Left kidney (tissue), 8 donors: ENCODE measurements around the gene ZNF230. TPM values are rescaled to one million over a fixed set of nuclear protein-coding genes. Genes with fewer than 3 reads are reported as not detected.
A peak's percentile ranks its signal among the peaks of the same experiment; 100 is the strongest.

Experiments
- DNase-seq: peaks from one replicate; pipeline ENCODE4 v3.0.0-alpha.2; 2013
- long read RNA-seq, 8 donors: transcript quantifications; one replicate each; lab custom pipeline, GENCODE V29; 2026
- polyA plus RNA-seq: library from polyadenylated mRNA; unstranded; fragments of 120-200 nt; gene quantifications from one replicate; pipeline ENCODE4 v1.2.1, GENCODE V29; 2013; ENCODE audit not compliant: insufficient read length

The ZNF230 gene
- 9.8 TPM for polyA plus RNA-seq
- long read RNA-seq, donor 1, full-length matches to known transcripts, result 5 of 5 reads
- long read RNA-seq, donor 1, partial matches to known transcripts, result 0 of 5 reads
- long read RNA-seq, donor 1, other reads (novel, unspliced or antisense), result 0 of 5 reads
- long read RNA-seq, donor 2, full-length matches to known transcripts, result 2 of 2 reads
- long read RNA-seq, donor 2, partial matches to known transcripts, result 0 of 2 reads
- long read RNA-seq, donor 2, other reads (novel, unspliced or antisense), result 0 of 2 reads
- long read RNA-seq, donor 3, full-length matches to known transcripts, result 3 of 3 reads
- long read RNA-seq, donor 3, partial matches to known transcripts, result 0 of 3 reads
- long read RNA-seq, donor 3, other reads (novel, unspliced or antisense), result 0 of 3 reads
- long read RNA-seq, donor 4, full-length matches to known transcripts, result 1 of 1 reads
- long read RNA-seq, donor 4, partial matches to known transcripts, result 0 of 1 reads
- long read RNA-seq, donor 4, other reads (novel, unspliced or antisense), result 0 of 1 reads
- long read RNA-seq, donor 5, full-length matches to known transcripts, result 2 of 2 reads
- long read RNA-seq, donor 5, partial matches to known transcripts, result 0 of 2 reads
- long read RNA-seq, donor 5, other reads (novel, unspliced or antisense), result 0 of 2 reads
- long read RNA-seq, donor 6, full-length matches to known transcripts, result 3 of 3 reads
- long read RNA-seq, donor 6, partial matches to known transcripts, result 0 of 3 reads
- long read RNA-seq, donor 6, other reads (novel, unspliced or antisense), result 0 of 3 reads
- long read RNA-seq, donor 7, full-length matches to known transcripts, result 4 of 4 reads
- long read RNA-seq, donor 7, partial matches to known transcripts, result 0 of 4 reads
- long read RNA-seq, donor 7, other reads (novel, unspliced or antisense), result 0 of 4 reads
- long read RNA-seq, donor 8, full-length matches to known transcripts, result 2 of 2 reads
- long read RNA-seq, donor 8, partial matches to known transcripts, result 0 of 2 reads
- long read RNA-seq, donor 8, other reads (novel, unspliced or antisense), result 0 of 2 reads

DNA sequence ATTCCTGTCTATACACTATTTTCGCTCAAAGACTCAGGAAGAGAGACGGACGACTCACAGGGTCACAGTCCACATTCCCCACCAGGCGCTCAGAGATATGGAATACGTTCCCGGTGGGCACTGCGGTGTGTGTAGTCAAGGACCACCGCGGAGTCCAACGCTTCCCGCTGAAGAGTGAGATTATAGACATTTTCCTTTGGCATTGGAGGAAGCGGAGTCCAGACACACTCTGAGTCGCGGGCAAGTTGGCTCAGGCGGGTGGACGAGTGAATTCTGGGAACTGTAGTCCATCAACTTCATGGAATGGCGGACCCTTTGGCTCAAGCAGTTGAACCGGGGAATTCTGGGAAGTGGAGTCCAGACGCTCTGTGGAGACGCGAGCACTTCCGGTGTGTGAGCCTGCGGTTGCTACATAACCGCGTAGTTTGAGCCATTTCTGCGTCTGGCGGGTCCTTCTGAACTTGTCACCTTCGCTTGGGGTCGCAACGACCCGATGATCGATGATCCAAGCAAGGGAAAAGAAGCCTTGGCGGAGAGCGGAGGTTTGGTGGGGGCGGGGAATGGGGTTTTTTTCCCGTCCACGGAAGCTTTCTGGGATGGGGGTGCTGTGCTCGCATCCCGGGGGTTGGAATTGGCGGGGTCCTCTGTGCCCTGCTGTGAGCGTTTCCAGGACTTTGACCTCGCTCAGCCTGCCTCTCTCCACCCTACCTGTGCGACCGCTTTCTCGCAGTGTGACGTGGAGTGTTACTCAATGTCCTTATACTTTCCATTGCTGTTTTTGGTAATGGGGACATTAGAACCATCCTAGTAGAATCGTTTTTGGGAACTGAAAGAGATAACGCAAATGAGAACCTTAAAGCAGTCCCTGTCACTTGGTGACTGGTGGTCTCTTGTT is at the start of gene ZNF230:
Gene ZNF230, plus strand, starts transcription at position 392 of the 895 bp plus-strand sequence. CDS start 4,122 bp downstream, outside the sequence.
- peak; percentile 96 for DNase-seq

DNA sequence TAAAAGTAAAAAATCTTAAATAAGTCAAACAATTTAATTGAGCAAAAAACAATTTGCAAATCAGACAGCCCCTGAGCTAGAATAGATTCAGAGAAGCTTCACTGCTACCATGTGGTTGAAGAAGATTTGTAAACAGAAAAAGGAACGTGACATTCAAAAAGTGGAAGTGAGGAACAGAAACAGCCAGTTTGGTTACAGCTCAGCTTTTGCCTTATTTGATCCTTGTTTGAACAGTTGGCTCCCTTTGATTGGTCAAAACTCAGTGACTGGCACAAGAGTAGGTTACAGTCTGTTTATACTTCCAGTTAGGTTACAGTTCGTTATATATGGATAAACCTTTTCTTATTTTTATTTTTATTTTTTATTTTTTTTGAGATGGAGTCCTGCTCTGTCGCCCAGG is 45.9 kb upstream of the ZNF230 start:
- no peak for DNase-seq

DNA sequence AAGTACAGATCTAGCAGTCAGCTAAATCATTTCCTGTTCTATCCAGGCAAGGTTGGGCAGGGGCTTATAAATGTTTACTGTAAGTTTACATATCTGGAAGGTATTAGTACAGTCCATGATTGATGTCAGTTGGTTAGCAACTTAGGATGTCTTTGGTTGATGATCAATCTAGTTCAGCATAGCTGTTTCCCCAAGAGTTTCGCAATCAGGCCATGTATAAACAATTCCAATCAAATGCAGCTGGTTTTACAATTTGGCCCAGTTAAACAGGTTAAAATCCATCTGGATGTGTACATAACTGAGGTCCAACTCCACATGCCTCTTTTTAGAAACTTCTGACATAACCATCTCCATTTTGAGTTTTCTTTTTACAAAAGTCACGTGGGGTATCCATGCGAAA is 44.9 kb upstream of the ZNF230 start:
- DNase-seq, result no peak

DNA sequence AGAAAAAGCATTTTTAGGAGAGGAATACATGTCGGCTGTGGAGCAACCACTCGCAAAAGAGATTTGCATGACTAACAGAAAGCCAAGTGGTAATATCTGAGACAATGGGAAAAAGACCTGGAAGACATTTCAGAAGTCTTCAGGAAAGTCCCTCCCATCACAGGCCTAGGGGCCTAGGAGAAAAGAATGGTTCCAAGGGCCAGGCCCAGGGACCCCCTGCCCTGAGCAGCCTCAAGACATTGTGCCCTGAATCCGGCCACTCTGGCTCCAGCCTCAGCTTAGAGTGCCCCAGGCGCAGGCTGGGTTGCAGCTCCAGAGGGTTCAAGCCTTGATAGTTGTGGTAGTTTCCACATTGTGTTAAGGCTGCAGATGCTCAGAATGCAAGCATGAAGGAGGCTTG is 42.3 kb upstream of the ZNF230 start:
- no peak for DNase-seq

DNA sequence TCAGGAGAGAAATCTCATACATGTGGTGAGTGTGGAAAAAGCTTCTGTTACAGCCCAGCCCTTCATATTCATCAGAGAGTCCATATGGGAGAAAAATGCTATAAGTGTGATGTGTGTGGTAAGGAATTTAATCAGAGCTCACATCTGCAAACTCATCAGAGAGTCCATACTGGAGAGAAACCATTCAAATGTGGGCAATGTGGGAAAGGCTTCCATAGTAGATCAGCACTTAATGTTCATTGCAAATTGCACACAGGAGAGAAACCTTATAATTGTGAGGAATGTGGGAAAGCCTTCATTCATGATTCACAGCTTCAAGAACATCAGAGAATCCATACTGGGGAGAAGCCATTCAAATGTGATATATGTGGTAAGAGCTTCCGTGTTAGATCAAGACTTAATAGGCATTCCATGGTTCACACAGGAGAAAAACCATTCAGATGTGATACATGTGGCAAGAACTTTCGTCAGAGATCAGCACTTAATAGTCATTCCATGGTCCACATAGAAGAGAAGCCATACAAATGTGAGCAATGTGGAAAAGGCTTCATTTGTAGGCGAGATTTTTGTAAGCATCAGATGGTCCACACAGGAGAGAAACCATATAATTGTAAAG is 36.6 kb upstream of the ZNF230 start:
- DNase-seq, result no peak

DNA sequence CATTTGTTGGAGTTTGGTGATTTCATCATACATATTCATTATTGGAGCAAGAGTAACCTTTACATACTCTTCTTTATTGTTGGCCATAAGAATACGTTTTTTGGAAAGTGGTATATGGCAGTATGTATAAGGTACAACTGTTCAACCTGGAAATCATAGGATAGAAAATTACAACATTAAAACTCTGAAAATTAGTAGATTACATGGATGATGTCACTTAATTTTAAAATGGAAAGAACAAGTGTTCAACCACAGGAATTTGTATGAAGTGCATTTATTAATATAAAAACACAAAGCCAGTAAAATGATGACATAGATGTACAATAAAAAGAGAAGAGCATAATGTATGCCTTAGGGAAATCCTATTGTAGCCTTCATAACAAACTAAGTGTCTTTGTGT is 26.0 kb upstream of the ZNF230 start:
- no peak for DNase-seq

DNA sequence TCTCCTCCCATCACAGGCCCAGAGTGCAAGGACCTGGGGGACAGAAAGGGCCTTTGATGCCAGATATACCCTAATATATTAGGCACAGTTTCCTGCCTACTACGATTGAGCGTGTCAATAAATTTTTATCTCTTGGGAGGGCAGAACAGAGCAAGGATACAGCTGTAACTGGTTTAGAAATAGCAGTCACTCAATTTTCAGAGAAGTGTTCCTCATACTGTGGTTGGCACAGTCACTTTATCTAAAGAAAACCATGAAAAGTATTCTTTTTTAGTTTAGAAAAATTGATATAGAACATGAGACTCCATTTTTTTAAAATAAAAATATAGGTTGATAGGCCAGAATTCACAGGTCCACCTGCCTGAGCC is 19.2 kb upstream of the ZNF230 start:
- no peak for DNase-seq

DNA sequence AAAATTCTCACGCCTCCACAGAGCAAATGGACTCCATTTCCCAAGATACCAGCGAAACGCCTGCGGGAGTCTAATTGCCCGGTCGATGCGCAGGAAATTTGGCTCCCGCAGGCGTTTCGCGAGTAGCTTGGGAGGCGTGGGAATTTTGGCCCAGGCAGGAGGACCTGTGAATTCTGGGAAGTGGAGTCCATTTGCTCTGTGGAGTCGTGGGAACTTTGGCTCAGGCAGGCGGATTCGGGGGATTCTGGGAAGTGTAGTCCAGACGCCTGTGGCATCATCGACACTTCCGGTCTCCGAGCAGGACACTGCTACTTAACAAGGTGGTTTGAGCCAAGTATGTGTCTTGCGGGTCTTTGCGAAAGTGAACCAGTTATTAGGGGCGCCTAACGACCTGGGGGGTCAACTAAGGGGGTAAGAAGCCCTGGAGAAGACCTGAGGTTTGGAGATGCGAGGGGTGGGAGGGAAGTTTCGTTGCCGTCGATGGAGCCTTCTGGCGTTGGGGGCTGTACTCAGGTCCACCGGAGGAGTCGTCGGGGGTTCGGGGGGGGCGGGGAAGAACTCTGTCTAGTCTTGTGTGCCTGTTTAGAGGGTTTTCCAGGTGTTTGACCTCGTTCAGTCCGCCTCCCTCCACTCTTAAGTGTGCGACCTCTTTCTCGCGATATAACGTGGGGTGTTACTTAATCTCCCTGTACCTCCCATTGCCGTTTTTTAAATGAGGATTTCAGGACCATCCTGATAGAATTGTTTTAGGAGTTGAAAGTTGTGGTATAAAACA is 18.7 kb upstream of the ZNF230 start, which contains the start of gene ZNF155:
Gene ZNF155, plus strand, starts transcription at position 277 of the 775 bp plus-strand sequence. CDS start 4,356 bp downstream, outside the sequence.
- peak; percentile 94 for DNase-seq

DNA sequence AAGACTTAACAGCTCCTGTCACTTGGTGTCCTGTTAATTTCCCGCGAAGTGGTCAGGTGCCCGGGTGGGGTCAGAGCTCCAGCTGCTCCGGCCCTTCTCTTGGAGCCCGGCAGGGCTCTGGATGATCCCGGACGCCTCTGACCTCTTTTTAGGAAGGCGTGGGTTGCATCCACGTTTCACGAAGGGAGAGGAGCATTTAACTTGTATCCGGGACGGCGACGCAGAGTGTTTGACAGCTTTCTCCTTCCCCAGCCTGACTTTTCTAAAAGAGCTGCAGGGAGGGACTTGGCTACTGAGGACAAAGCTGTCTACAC is 18.1 kb upstream of the ZNF230 start:
- no peak for DNase-seq

DNA sequence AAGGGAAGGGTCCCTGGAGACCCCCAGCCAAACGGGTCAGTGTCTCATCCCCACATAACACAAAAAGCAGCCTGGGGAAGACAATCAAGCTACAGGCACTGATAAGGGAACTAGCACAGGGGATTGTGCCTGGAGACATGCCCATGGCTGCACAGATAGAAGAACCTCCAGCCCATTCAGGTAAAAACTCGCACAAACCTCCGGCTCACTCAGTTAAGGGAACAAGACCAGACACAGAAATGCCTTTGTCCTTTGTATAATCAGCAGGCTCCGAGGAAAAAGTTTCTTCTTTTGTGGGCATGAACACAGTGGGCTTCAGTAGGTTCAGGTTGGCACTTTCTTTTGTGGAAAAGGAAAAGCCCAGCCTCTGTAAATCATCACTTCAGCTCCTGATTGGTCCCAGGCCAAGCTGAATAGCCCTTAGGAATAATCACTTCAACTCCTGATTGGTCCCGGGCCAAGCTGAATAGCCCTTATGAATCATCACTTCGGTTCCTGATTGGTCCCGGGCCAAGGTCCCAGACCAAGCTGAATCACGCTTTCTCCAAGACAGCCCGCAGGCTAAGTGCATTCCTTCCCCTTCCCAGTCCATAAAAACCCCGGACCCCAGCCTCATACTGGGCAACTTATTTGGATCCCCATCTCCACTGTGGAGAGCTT is 5.0 kb upstream of the ZNF230 start:
- DNase-seq, result no peak

DNA sequence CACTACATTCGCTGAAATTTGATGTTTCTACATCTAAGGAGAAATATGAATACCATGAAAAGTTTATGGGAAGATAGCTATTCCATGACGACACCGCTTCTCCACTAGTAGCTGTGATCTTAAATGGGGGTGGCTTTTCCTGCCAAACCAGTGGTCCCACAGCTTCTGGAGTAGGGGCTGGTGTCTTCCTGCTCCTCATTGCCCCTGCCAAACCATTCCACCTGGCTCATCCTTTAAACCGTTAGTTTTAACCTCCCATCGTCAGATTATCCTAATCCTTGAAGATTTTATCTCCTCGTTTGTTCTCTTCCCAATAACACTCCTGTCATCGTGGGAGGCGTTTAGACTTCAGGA is 568 bp upstream of the ZNF230 start:
- no peak for DNase-seq

DNA sequence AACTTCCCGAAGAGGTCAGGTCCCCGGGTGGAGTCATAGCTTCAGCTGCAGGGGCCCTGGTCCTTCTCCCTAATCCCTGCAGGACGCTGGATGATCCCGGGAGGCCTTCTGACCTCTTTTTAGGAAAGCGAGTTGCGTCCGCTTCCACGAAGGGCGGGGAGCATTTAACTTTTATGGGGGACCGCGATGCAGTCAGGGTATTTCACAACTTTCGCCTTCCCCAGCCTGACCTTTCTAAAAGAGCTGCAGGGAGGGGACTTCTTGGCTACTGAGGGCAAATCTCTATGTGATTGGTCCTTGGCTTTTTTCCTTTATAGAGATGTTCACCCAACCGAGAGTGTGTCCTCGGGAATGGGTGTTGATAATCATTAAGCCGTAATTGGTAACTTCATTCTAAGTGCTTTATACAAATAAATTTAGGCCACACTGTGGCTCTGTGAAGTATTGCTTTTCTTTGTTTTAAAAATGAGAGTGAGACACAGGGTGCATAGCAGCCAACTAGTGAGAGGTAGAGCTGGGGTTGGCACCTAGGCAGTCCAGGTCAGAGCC is 778 bp downstream of the ZNF230 start:
- peak; percentile 4 for DNase-seq

DNA sequence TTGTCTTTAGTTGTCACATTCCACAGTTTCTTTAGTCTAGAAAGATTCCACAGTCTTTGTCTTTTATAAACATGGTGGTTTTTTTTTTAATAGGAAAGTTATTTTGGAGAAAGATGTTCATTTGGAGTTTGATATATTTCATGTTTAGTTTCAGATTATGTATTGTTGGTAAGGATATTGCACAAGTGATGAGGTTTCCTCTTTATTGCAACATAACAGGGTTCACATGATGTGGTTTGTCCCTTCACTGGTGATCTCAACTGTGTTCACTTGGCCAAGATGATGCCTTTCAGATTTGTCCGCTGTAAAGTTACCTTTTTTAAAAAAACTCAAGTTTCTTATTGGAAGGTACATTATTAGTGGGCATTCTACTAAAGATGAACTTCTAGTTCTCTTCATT is 3.2 kb downstream of the ZNF230 start:
- DNase-seq, result no peak

DNA sequence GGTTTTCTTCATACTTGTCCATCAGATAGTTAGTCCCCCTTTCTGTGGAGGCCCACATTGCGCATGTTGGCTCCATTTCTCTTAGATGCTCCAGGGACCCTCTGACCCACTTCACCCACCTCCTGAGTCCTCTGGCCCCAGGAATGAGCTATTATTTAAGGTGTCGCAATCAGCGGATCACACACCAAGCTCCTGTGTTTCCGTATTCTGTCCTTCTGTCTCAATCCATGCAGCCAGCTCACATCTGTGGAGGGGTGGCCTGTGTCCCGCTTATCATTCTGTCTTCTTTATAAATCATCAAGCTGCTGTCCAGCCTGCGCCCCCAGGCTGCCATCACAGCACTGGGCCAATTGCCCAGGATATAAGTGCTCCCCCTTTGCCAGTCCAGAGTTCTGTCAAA is 4.7 kb downstream of the ZNF230 start:
- DNase-seq, result no peak

DNA sequence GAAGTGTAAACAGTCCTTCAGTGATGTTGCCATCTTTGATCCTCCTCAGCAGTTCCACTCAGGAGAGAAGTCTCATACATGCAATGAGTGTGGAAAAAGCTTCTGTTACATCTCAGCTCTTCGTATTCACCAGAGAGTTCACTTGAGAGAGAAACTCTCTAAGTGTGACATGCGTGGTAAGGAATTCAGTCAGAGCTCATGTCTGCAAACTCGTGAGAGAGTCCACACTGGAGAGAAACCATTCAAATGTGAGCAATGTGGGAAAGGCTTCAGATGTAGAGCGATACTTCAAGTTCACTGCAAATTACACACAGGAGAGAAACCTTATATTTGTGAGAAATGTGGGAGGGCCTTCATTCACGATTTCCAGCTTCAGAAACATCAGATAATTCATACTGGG is 7.7 kb downstream of the ZNF230 start:
- no peak for DNase-seq

DNA sequence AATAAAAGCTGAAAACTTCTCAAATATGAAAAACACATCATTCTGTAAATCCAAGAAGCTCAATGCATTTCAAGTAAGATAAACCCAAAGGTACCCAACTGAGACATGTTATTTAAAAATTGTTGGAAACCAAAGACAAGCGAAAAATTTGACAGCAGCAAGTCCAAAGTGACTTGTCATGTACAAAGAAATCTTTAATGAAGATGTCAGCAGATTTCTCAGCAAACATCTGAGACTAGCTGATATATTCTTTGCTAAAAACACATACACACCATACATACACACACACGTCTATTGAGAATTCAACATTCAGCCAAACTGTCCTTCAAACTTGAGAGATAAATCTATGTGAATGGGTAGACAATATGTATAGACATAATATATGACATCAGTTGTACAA is 16.7 kb downstream of the ZNF230 start:
- DNase-seq, result no peak

DNA sequence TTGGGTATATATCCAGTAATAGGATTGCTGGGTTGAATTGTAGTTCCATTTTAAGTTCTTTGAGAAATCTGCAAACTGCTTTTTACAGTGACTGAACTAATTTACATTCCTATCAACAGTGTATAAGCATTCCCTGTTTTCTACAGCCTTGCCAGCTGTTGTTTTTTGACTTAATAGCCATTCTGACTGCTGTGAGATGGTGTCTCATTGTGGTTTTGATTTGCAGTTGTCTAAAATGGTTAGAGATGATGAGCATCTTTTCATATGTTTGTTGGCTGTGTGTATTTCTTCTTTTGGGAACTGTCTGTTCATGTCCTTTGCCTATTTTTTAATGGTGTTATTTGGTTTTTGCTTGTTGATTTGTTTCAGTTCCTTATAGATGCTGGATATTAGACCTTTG is 18.5 kb downstream of the ZNF230 start:
- no peak for DNase-seq

DNA sequence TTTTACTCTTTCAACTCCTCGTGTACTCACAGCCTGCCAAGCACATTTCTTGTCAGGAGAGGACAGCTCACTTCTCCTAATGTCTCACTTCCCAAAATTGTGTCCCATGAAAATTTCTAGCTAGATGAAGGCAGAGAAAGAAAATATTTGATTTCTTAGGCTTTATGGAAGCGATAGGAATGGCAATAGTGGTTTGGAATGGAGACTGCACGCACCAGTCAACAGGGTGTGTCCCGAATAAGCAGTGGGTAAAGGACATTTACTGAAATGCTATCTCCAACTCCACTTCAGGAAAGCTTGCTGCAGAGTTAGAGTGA is 22.1 kb downstream of the ZNF230 start:
- DNase-seq, result no peak

DNA sequence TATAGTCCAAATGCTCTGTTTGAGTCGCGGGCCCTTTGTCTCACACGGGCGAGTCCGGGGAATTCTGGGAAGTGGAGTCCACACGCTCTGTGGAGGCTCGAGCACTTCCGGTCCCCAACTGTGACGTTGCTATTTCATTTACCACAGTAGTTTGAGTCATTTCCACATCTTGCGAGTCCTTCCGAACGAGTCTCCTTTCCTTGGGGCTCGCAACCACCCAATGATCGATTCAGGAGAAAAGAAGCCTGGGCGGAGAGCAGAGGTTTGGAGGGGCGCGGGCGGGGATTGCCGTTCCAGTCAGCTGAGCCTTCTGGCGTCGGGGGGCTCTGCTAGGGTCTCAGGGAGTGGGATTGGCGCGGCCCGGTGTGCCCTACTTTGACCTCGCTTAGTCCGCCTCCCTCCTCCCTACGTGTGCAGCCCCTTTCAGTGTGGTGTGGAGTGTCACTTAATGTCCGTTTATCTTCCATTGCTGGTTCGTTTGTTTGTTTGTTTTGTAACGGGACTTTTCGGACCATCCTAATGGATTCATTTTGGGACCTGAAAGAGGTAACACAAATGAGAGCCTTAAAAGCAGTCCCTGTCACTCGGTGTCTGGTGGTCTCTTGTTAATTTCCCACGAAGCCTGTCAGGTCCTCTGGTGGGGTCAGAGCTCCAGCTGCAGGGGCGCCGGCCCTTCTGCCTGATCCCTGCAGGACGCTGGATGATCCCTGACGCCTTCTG is 22.6 kb downstream of the ZNF230 start, which contains the start of gene ZNF222:
Gene ZNF222, plus strand, starts transcription at position 163 of the 720 bp plus-strand sequence. Its CDS starts 58 bp downstream, at position 221.
- DNase-seq, result peak; percentile 86
